HCT116 (cell line): ENCODE data around the gene FRMD4A. TPM values are rescaled to one million over a fixed set of nuclear protein-coding genes. Genes with fewer than 3 reads are reported as not detected.

Experiments used
- ATAC-seq: fragments of 200-7000 bp; cut with Tn5 transposase; 2 replicates; pipeline ENCODE4 v1.9.1; 2020; ENCODE audit warnings: mild to moderate bottlenecking, moderate library complexity
- BruUV-seq: library from RNA; stranded (reverse); fragments of 400-500 nt; replicated peaks from 2 replicates; lab custom pipeline; 2021; lab: Mats Ljungman, UMichigan
- CTCF ChIA-PET: fragments of 300-600 bp; sonication (Branson Sonifier 250); formaldehyde crosslinking; loops from one replicate; lab custom pipeline; 2021; ENCODE audit warnings: antibody characterized with exemption; lab: Charles Lee
- POLR2A ChIA-PET: fragments of 300-600, 350-600 bp; sonication (Branson Sonifier 250); formaldehyde crosslinking; loops from one replicate; lab custom pipeline; 2021; ENCODE audit warnings: antibody characterized with exemption; lab: Charles Lee
- RAD21 ChIA-PET, 2 experiments: fragments of 300-600 bp; sonication (Branson Sonifier 250); formaldehyde crosslinking; loops; one replicate each; lab custom pipeline; 2023; ENCODE audit warnings: low total read pairs in 2 of 2; ENCODE audit not compliant: uncharacterized antibody in 2 of 2, unreplicated experiment in 2 of 2, low non-redundant PET in 1 of 2; lab: Charles Lee
- DNase-seq: peaks from one replicate; pipeline ENCODE4 v3.0.0-alpha.2; 2010; ENCODE audit warnings: low read depth, low spot score
- H2AFZ ChIP-seq: fragments of 200-600 bp; shearing (Covaris generic), sonication (generic); 2 replicates; pipeline ENCODE4 v1.6.1; 2017; ENCODE audit warnings: low read depth, mixed run types, mixed read lengths, antibody characterized with exemption, low read length; ENCODE audit not compliant: poor library complexity, severe bottlenecking
- H3K27ac ChIP-seq: 2 replicates; pipeline ENCODE4 v1.5.1; 2012; ENCODE audit warnings: low read depth, low read length
- H3K27me3 ChIP-seq: fragments of 200-600 bp; sonication (generic); 2 replicates; pipeline ENCODE4 v1.6.1; 2016; ENCODE audit warnings: mixed run types, low read length, mixed read lengths; ENCODE audit not compliant: insufficient read depth
- H3K36me3 ChIP-seq, 2 experiments: fragments of 200-500 bp in 1 of 2; fragments of 200-600 bp in 1 of 2; sonication (Bioruptor generic) in 1 of 2; sonication (generic) in 1 of 2; 2 replicates each; pipeline versions ENCODE4 v1.5.1 to v1.6.1; 2014 to 2016; ENCODE audit warnings: low read length in 2 of 2, inconsistent platforms in 1 of 2, mixed read lengths in 1 of 2, mixed run types in 1 of 2; ENCODE audit not compliant: insufficient read depth in 2 of 2, control insufficient read depth in 1 of 2
- H3K4me1 ChIP-seq, 2 experiments: fragments of 200-600 bp in 1 of 2; sonication (generic) in 1 of 2; 2 replicates each; pipeline versions ENCODE4 v1.5.1 to v1.6.1; 2012 to 2017; ENCODE audit warnings: low read length in 2 of 2, inconsistent platforms in 1 of 2, mild to moderate bottlenecking in 1 of 2, mixed read lengths in 1 of 2, mixed run types in 1 of 2, moderate library complexity in 1 of 2; ENCODE audit not compliant: insufficient read depth in 2 of 2, control insufficient read depth in 1 of 2
- H3K4me2 ChIP-seq: fragments of 200-600 bp; sonication (generic); 2 replicates; pipeline ENCODE4 v1.6.1; 2017; ENCODE audit warnings: mixed run types, low read length, mixed read lengths
- H3K4me3 ChIP-seq, 2 experiments: fragments of 200-600 bp in 1 of 2; sonication (generic) in 1 of 2; replicated peaks in 1 of 2; 2 replicates each; pipeline ENCODE4 v1.5.1; 2011 to 2016; ENCODE audit warnings: low read length in 2 of 2, control low read depth in 1 of 2, low read depth in 1 of 2, mild to moderate bottlenecking in 1 of 2, mixed read lengths in 1 of 2, mixed run types in 1 of 2
- H3K79me2 ChIP-seq: fragments of 200-600 bp; sonication (generic); 2 replicates; pipeline ENCODE4 v1.6.1; 2017; ENCODE audit warnings: mild to moderate bottlenecking, mixed run types, low read length, moderate library complexity, mixed read lengths; ENCODE audit not compliant: insufficient read depth
- H3K9ac ChIP-seq: fragments of 200-600 bp; sonication (generic); 2 replicates; pipeline ENCODE4 v1.6.1; 2016; ENCODE audit warnings: low read length, mixed read lengths
- H3K9me2 ChIP-seq: fragments of 200-600 bp; sonication (generic), shearing (Covaris generic); 2 replicates; pipeline ENCODE4 v1.6.1; 2017; ENCODE audit warnings: mixed run types, mild to moderate bottlenecking, moderate library complexity; ENCODE audit not compliant: insufficient read depth
- H3K9me3 ChIP-seq, 2 experiments: fragments of 200-500 bp in 1 of 2; fragments of 200-600 bp in 1 of 2; sonication (Bioruptor generic) in 1 of 2; sonication (generic) in 1 of 2; 2 replicates each; pipeline ENCODE4 v1.6.1; 2014 to 2017; ENCODE audit warnings: low read length in 2 of 2, mixed read lengths in 2 of 2, inconsistent platforms in 1 of 2, low read depth in 1 of 2, mild to moderate bottlenecking in 1 of 2, mixed run types in 1 of 2, moderate library complexity in 1 of 2; ENCODE audit not compliant: control insufficient read depth in 1 of 2, insufficient read depth in 1 of 2
- H4K20me1 ChIP-seq: fragments of 200-600 bp; sonication (generic), shearing (Covaris generic); 2 replicates; pipeline ENCODE4 v1.6.1; 2017; ENCODE audit warnings: mixed run types, mild to moderate bottlenecking, moderate library complexity; ENCODE audit not compliant: insufficient read depth
- ATF3 ChIP-seq: IDR thresholded peaks from 2 replicates; pipeline ENCODE4 v1.6.1; 2012
- CBX3 ChIP-seq: IDR thresholded peaks from 2 replicates; pipeline ENCODE4 v1.6.1; 2012; ENCODE audit warnings: low read depth
- CEBPB ChIP-seq: IDR thresholded peaks from 2 replicates; pipeline ENCODE4 v1.6.1; 2012; ENCODE audit warnings: low read depth
- CTCF ChIP-seq, 3 experiments: fragments of 200-600 bp in 1 of 3; sonication (generic) in 1 of 3; IDR thresholded peaks in 2 of 3; conservative IDR thresholded peaks in 1 of 3; 2 replicates each; pipeline ENCODE4 v1.5.1; 2012 to 2017; ENCODE audit warnings: low read depth in 2 of 3, low read length in 2 of 3, antibody characterized with exemption in 1 of 3, borderline replicate concordance in 1 of 3, control low read depth in 1 of 3, mild to moderate bottlenecking in 1 of 3, mixed read lengths in 1 of 3, mixed run types in 1 of 3, moderate library complexity in 1 of 3; ENCODE audit not compliant: insufficient read depth in 1 of 3
- EGR1 ChIP-seq: IDR thresholded peaks from 2 replicates; pipeline ENCODE4 v1.6.1; 2012; ENCODE audit warnings: low read depth
- EZH2 ChIP-seq: fragments of 200-600 bp; sonication (generic); IDR thresholded peaks from 2 replicates; pipeline ENCODE4 v1.6.1; 2017; ENCODE audit warnings: antibody characterized with exemption, mixed run types
- EZH2phosphoT487 ChIP-seq: fragments of 200-600 bp; IDR thresholded peaks from 2 replicates; pipeline ENCODE4 v1.6.1; 2018; ENCODE audit warnings: antibody characterized with exemption, borderline replicate concordance
- JUND ChIP-seq: IDR thresholded peaks from 2 replicates; pipeline ENCODE4 v1.6.1; 2012
- MAX ChIP-seq: IDR thresholded peaks from 2 replicates; pipeline ENCODE4 v1.6.1; 2012
- POLR2A ChIP-seq: IDR thresholded peaks from 2 replicates; pipeline ENCODE4 v1.7.0; 2011; ENCODE audit warnings: borderline replicate concordance; ENCODE audit not compliant: insufficient read depth, insufficient read length; ENCODE audit errors: extremely low read depth
- POLR2AphosphoS5 ChIP-seq: IDR thresholded peaks from 2 replicates; pipeline ENCODE4 v1.6.1; 2011; ENCODE audit warnings: mild to moderate bottlenecking, low read depth, low read length, moderate library complexity
- SP1 ChIP-seq: IDR thresholded peaks from 2 replicates; pipeline ENCODE4 v1.6.1; 2012; ENCODE audit warnings: low read depth
- SRF ChIP-seq: IDR thresholded peaks from 2 replicates; pipeline ENCODE4 v1.6.1; 2012; ENCODE audit warnings: low read depth
- TCF7L2 ChIP-seq: IDR thresholded peaks from 2 replicates; pipeline ENCODE4 v1.7.0; 2011; ENCODE audit warnings: borderline replicate concordance, inconsistent platforms; ENCODE audit not compliant: insufficient read depth, insufficient read length; ENCODE audit errors: extremely low read depth
- ZBTB33 ChIP-seq: IDR thresholded peaks from 2 replicates; pipeline ENCODE4 v1.6.1; 2011; ENCODE audit warnings: mild to moderate bottlenecking, low read length, moderate library complexity; ENCODE audit not compliant: insufficient replicate concordance; ENCODE audit errors: extremely low read depth
- ZFX ChIP-seq: fragments of 450-650 bp; IDR thresholded peaks from 2 replicates; pipeline ENCODE4 v1.6.1; 2017
- ZNF274 ChIP-seq: fragments of 200-500 bp; sonication (Bioruptor generic); IDR thresholded peaks from 2 replicates; pipeline ENCODE4 v1.6.1; 2014; ENCODE audit warnings: mild to moderate bottlenecking, low read depth, low read length, inconsistent platforms
- intact Hi-C: fragments of 100-400 bp; cut with micrococcal nuclease; formaldehyde crosslinking; loops from 2 replicates; pipeline ENCODE4 v1.10.0; 2022
- total RNA-seq: library from RNA; stranded (reverse); gene quantifications from one replicate; pipeline ENCODE4 v1.2.1, GENCODE V29; 2021; ENCODE audit not compliant: unreplicated experiment

Gene FRMD4A
- total RNA-seq, 1 experiment from 2014 or later, result 0.20 TPM

- Histone ChIP-seq H3K9ac (no peak overlapping the region), H3K27me3 (peaks cover 67% of the 10 kb centered on the region), H3K9me2 (no peaks in the 10 kb centered on the region), H3K79me2 (no peaks in the 10 kb centered on the region), H3K27ac (no peak overlapping the region), H3K4me3 (no peak overlapping the region), H2AFZ (no peak overlapping the region), H3K36me3 (no peaks in the 10 kb centered on the region), H3K4me2 (no peak overlapping the region), H3K9me3 (no peaks in the 10 kb centered on the region), H3K4me1 (no peaks in the 10 kb centered on the region), H4K20me1 (no peaks in the 10 kb centered on the region)
- ATAC-seq, result no peak
- POLR2A ChIA-PET, result interaction anchor here (0.6 kb wide), 1 partner anchor 219 kb away, joined by 3 read pairs; no protein-coding TSS in a partner anchor
- DNase-seq, result no peak
- intact Hi-C loops, result no loop called here
- BruUV-seq, result no TSS peak
- RAD21 ChIA-PET, result no interaction called here
- CTCF ChIA-PET, result no interaction called here
- TF ChIP-seq EZH2 (no peak), EZH2phosphoT487 (no peak), ZFX (no peak), TCF7L2 (no peak), ATF3 (no peak), CTCF (IDR thresholded peaks at IDR 0.05 in 2 of 3, conservative IDR thresholded peaks at IDR 0.05 in 1 of 3; ENCODE audit: borderline replicate concordance in 1 of 3, insufficient read depth in 1 of 3, low read depth in 2 of 3, low read length in 2 of 3) (no peak), CEBPB (no peak), ZNF274 (no peak), CBX3 (no peak), POLR2A (no peak), MAX (no peak), ZBTB33 (no peak), EGR1 (no peak), SP1 (no peak), SRF (no peak), JUND (no peak), POLR2AphosphoS5 (no peak)
- TF ChIP-seq, all 23 proteins: peak for 0
Observed at GRCh38 chr10:14261336-14261735, 69.4 kb downstream of the FRMD4A start.
